Measurements from ENCODE around the gene ENOSF1. TPM values are rescaled to one million over a fixed set of nuclear protein-coding genes. Genes with fewer than 3 reads are reported as not detected.

The ENOSF1 gene
- total RNA-seq, 4 donors from 2014 or later = 44.5 to 97.3 (median 74.2) TPM

GRCh38 chr18:711310-711656 lies 1.1 kb downstream of the ENOSF1 start:
- peak; percentile 13 for DNase-seq
- intact Hi-C loops (cut with DNase I; ENCODE audit: low total_unique reads) = no loop called here
- H3K4me1 ChIP-seq = peaks cover 0 to 19% (median 6%) of the 10 kb centered on the region in 4 donors
- peak overlapping the region; percentile 80 to 91 (median 90) for H3K27ac ChIP-seq
- no peaks in the 10 kb centered on the region for H3K36me3 ChIP-seq
- WGBS, 2 donors (ENCODE audit: low coverage in 1 of 2) = 9 to 14% methylated on average over 3 to 8 of the region's 8 CpGs
- TF ChIP-seq CTCF (IDR thresholded peaks at IDR 0.05) = no peak
- TF ChIP-seq EP300 (IDR thresholded peaks at IDR 0.05; ENCODE audit: low read depth) = no peak
- TF ChIP-seq POLR2A (IDR thresholded peaks at IDR 0.05) = no peak
- TF ChIP-seq POLR2AphosphoS5 (IDR thresholded peaks at IDR 0.05) = no peak
- no peaks in the 10 kb centered on the region for H3K27me3 ChIP-seq
- peak overlapping the region; percentile 49 to 73 (median 60) for H3K4me3 ChIP-seq
- in situ Hi-C loops (cut with MboI; ENCODE audit: low pct_ligation_motif_present in 1 of 4, low pct_unique_long_range_greater_than_20kb in 1 of 4, low sequenced_read_pairs in 3 of 4) = no loop called here
- no peaks in the 10 kb centered on the region for H3K9me3 ChIP-seq

GRCh38 chr18:710418-711300 lies 1.8 kb downstream of the ENOSF1 start:
- H3K4me3 ChIP-seq = peak overlapping the region in 2 of 4 donors; percentile 61 to 73

GRCh38 chr18:709771-710170 lies 2.7 kb downstream of the ENOSF1 start:
- Histone ChIP-seq H3K4me1 (peaks cover 0 to 19% (median 6%) of the 10 kb centered on the region in 4 donors), H3K9me3 (no peaks in the 10 kb centered on the region), H3K4me3 (no peak overlapping the region), H3K27me3 (no peaks in the 10 kb centered on the region), H3K36me3 (peaks cover 0 to 5% (median 0%) of the 10 kb centered on the region in 4 donors), H3K27ac (no peak overlapping the region)
- no peak for TF ChIP-seq CTCF (IDR thresholded peaks at IDR 0.05)
- no peak for TF ChIP-seq EP300 (IDR thresholded peaks at IDR 0.05; ENCODE audit: low read depth)
- TF ChIP-seq POLR2AphosphoS5 (IDR thresholded peaks at IDR 0.05) = no peak
- no peak for TF ChIP-seq POLR2A (IDR thresholded peaks at IDR 0.05)
- in situ Hi-C loops (cut with MboI; ENCODE audit: low pct_ligation_motif_present in 1 of 4, low pct_unique_long_range_greater_than_20kb in 1 of 4, low sequenced_read_pairs in 3 of 4) = no loop called here
- DNase-seq = no peak
- intact Hi-C loops (cut with DNase I; ENCODE audit: low total_unique reads) = no loop called here
- WGBS, 2 donors (ENCODE audit: low coverage in 1 of 2) = 33 to 78% methylated on average over 1 of the region's 1 CpG

More at GRCh38 chr18:710418-711300, 1.8 kb downstream of the ENOSF1 start:
- 72 to 83% methylated on average over 2 to 3 of the region's 3 CpGs for WGBS, 2 donors (ENCODE audit: low coverage in 1 of 2)
- Histone ChIP-seq H3K36me3 (no peaks in the 10 kb centered on the region), H3K27me3 (no peaks in the 10 kb centered on the region), H3K9me3 (no peaks in the 10 kb centered on the region), H3K4me1 (peaks cover 0 to 19% (median 6%) of the 10 kb centered on the region in 4 donors), H3K27ac (peak overlapping the region; percentile 80 to 91 (median 90))
- intact Hi-C loops (cut with DNase I; ENCODE audit: low total_unique reads) = no loop called here
- DNase-seq = no peak
- in situ Hi-C loops (cut with MboI; ENCODE audit: low pct_ligation_motif_present in 1 of 4, low pct_unique_long_range_greater_than_20kb in 1 of 4, low sequenced_read_pairs in 3 of 4) = no loop called here
- TF ChIP-seq EP300 (IDR thresholded peaks at IDR 0.05; ENCODE audit: low read depth) (no peak), POLR2AphosphoS5 (IDR thresholded peaks at IDR 0.05) (no peak), POLR2A (IDR thresholded peaks at IDR 0.05) (no peak), CTCF (IDR thresholded peaks at IDR 0.05) (no peak)

- H3K36me3 ChIP-seq = peaks cover 0 to 5% (median 0%) of the 10 kb centered on the region in 4 donors
- H3K27ac ChIP-seq = no peak overlapping the region
- intact Hi-C loops (cut with DNase I; ENCODE audit: low total_unique reads) (no loop called here), in situ Hi-C loops (cut with MboI; ENCODE audit: low pct_ligation_motif_present in 1 of 4, low pct_unique_long_range_greater_than_20kb in 1 of 4, low sequenced_read_pairs in 3 of 4) (no loop called here)
- no peak for TF ChIP-seq EP300 (IDR thresholded peaks at IDR 0.05; ENCODE audit: low read depth)
- TF ChIP-seq CTCF (IDR thresholded peaks at IDR 0.05) = no peak
- TF ChIP-seq POLR2AphosphoS5 (IDR thresholded peaks at IDR 0.05) = no peak
- no peak for TF ChIP-seq POLR2A (IDR thresholded peaks at IDR 0.05)
- H3K27me3 ChIP-seq = no peaks in the 10 kb centered on the region
- DNase-seq = no peak
- peaks cover 0 to 21% (median 10%) of the 10 kb centered on the region in 4 donors for H3K4me1 ChIP-seq
- WGBS, 2 donors (ENCODE audit: low coverage in 1 of 2) = 95 to 97% methylated on average over 5 to 10 of the region's 10 CpGs
- no peak overlapping the region for H3K4me3 ChIP-seq
- H3K9me3 ChIP-seq = no peaks in the 10 kb centered on the region
Observed at GRCh38 chr18:708096-708495, 4.3 kb downstream of the ENOSF1 start.

Measured in transverse colon (tissue), 4 donors.